Sigmoid colon (tissue), 4 donors: Measurements from ENCODE around the gene AHCYL2.

ENCODE experiments used
- CTCF ChIP-seq, 4 experiments: fragments of 450-650 bp in 3 of 4; fragments of 200-600 bp in 1 of 4; IDR thresholded peaks; one replicate each; pipeline ENCODE4 v1.5.1; 2016 to 2019; ENCODE audit warnings: antibody characterized with exemption in 4 of 4, mild to moderate bottlenecking in 3 of 4, moderate library complexity in 2 of 4
- POLR2AphosphoS5 ChIP-seq, 4 donors: sonication (generic); formaldehyde crosslinking; IDR thresholded peaks; one replicate each; pipeline ENCODE4 v1.6.1; 2017; ENCODE audit warnings: antibody characterized with exemption in 4 of 4

- TF ChIP-seq POLR2AphosphoS5 (IDR thresholded peaks at IDR 0.05) (no peak), CTCF (IDR thresholded peaks at IDR 0.05) (no peak)
These were observed 199.0 kb downstream of the AHCYL2 start for GRCh38 chr7:129423700-129424410.
